ENCODE data around the gene FBF1. TPM values are rescaled to one million over a fixed set of nuclear protein-coding genes. Genes with fewer than 3 reads are reported as not detected.
A peak's percentile ranks its signal among the peaks of the same experiment; 100 is the strongest.

Gene FBF1
- total and polyA plus RNA-seq, 2 experiments from 2014 or later, result 11.8 to 13.8 TPM

DNA sequence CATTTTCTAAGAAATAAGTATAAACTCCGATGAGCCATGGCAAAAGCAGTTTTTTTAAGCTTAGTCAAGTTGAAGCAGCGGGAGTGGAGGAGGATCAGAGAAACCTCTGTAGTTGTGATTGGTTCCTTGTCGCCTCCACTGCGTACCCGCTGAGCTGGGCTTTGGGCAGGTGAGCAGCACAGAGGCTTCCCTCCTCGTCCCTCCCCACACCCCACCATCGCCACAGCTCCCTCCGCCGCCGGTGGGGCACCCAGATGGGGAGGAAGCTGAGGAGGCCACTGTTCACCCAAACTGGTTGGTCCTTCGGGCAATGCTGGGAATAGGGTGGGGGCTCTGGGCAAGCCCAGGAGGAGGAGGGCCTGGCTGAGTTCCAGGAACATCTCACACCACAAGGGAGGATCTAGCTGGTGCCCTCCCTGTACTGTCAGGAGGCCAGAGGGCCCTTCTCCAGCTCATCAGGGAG lies 31.0 kb downstream of the FBF1 start:
- no peak for DNase-seq (ENCODE audit: low read depth in 1 of 2, low spot score in 1 of 2)
- Histone ChIP-seq H3K9me3 (ENCODE audit: low read depth) (no peaks in the 10 kb centered on the region), H3K27ac (no peak overlapping the region), H3K4me3 (no peak overlapping the region), H3K27me3 (no peaks in the 10 kb centered on the region), H3K36me3 (no peaks in the 10 kb centered on the region), H3K4me1 (ENCODE audit: low read depth) (peaks cover 13% of the 10 kb centered on the region)
- TF ChIP-seq, protein P1, sequence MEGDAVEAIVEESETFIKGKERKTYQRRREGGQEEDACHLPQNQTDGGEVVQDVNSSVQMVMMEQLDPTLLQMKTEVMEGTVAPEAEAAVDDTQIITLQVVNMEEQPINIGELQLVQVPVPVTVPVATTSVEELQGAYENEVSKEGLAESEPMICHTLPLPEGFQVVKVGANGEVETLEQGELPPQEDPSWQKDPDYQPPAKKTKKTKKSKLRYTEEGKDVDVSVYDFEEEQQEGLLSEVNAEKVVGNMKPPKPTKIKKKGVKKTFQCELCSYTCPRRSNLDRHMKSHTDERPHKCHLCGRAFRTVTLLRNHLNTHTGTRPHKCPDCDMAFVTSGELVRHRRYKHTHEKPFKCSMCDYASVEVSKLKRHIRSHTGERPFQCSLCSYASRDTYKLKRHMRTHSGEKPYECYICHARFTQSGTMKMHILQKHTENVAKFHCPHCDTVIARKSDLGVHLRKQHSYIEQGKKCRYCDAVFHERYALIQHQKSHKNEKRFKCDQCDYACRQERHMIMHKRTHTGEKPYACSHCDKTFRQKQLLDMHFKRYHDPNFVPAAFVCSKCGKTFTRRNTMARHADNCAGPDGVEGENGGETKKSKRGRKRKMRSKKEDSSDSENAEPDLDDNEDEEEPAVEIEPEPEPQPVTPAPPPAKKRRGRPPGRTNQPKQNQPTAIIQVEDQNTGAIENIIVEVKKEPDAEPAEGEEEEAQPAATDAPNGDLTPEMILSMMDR (IDR thresholded peaks at IDR 0.05; ENCODE audit: low read depth, low read length), result no peak

DNA sequence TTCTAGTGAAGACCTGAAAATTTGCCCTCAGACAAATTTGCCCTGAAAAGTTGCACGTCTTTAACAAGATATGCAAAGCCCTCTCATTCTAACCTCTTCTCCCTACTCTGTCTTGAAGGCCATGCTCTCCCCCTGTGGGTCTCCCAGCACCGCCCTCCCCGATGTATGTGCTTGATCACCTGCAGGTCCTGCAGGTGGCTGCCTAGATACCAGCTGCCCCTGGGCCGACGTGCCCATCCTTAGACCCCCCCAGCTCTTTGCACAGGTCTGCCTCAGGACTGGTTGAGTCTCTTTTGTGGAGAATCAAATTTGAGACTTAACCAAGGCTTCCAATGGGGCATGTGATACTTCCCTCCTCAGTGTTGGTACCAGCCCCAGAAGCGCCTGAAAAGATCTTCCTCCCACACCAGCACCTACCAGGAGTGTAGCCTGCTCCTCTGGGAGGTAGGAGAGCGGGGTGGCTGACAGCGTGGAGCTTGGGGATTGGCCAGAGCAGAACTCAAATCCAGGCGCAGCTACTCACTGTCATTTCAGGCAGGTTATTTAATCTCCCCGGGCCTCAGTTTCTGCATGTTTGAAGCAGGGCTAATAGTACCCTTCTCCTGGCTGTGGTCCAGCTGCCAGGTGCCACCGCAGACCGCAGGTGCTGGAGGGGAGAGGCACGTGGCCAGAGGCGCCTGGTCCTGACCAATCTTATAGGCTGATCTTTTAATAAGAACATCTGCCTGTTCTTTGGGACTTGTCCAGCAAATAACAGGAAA lies 31.6 kb downstream of the FBF1 start:
- H3K4me1 ChIP-seq (ENCODE audit: low read depth), result peaks cover 13% of the 10 kb centered on the region
- no peaks in the 10 kb centered on the region for H3K36me3 ChIP-seq
- no peak overlapping the region for H3K27ac ChIP-seq
- DNase-seq (ENCODE audit: low read depth in 1 of 2, low spot score in 1 of 2), result no peak
- H3K4me3 ChIP-seq, result no peak overlapping the region
- TF ChIP-seq, protein P1 (IDR thresholded peaks at IDR 0.05; ENCODE audit: low read depth, low read length), result no peak
- no peaks in the 10 kb centered on the region for H3K9me3 ChIP-seq (ENCODE audit: low read depth)
- H3K27me3 ChIP-seq, result no peaks in the 10 kb centered on the region

DNA sequence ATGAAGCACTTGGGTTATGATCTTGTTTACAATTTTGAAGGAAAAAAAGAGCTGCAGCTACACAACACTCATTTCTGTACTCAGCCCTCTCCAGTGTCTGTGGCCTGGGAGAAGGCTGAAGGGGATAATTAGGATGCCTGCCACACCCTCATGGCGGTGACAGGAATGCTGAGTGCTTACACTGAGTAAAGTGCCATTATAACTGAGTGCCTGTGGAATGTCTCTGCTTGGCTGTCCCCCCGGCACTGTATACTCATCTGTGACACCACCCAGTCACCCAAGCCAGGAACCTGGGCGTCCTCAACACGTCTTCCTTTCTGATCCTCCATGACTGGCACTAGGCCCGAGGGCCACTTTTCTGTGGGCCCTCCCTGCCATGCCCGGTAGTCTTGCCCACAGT lies 32.6 kb downstream of the FBF1 start:
- peak in 1 of 2 donors; percentile 89 for DNase-seq (ENCODE audit: low read depth in 1 of 2, low spot score in 1 of 2)
- Histone ChIP-seq H3K27me3 (no peaks in the 10 kb centered on the region), H3K9me3 (ENCODE audit: low read depth) (no peaks in the 10 kb centered on the region), H3K4me1 (ENCODE audit: low read depth) (peaks cover 16% of the 10 kb centered on the region), H3K4me3 (no peak overlapping the region), H3K27ac (peak overlapping the region; percentile 59), H3K36me3 (no peaks in the 10 kb centered on the region)
- TF ChIP-seq, protein P1 (IDR thresholded peaks at IDR 0.05; ENCODE audit: low read depth, low read length), result no peak

DNA sequence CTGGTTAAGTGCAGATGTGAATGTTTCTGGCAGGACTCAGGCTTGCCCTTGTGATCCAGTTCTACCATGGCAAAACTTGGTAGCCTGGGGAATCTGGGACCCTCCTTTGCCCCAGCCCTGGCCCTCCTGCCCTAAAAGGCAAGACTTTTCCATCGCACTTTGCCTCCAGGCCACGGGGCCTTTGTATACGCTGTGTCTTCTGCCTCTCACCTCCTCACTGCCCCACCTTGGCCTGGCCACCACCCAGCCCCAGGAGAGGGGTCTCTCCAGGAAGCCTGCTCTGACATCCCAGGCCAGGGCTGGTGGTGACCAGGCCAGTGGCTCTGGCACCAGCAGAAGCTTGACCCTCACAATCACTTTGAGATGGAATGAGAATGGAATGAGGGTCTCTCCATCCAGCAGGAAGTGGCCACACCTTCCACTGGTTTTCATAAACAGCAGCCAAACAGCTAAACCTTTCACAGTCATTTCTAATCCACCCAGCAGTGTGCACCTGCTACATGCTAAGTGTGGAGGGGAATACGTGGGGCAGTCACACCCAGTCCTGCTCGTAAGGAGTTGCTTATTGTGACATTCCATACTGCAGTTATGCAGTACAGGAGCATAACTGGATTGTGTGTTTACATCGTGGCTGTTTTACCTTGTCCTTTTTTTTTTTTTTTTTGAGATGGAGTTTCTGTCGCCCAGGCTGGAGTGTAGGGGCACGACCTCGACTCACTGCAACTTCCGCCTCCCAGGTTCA lies 34.5 kb downstream of the FBF1 start:
- Histone ChIP-seq H3K36me3 (peaks cover 6% of the 10 kb centered on the region), H3K4me1 (ENCODE audit: low read depth) (peaks cover 16% of the 10 kb centered on the region), H3K4me3 (no peak overlapping the region), H3K27ac (peak overlapping the region; percentile 20), H3K9me3 (ENCODE audit: low read depth) (no peaks in the 10 kb centered on the region), H3K27me3 (no peaks in the 10 kb centered on the region)
- TF ChIP-seq, protein P1 (IDR thresholded peaks at IDR 0.05; ENCODE audit: low read depth, low read length), result no peak
- DNase-seq (ENCODE audit: low read depth in 1 of 2, low spot score in 1 of 2), result no peak

DNA sequence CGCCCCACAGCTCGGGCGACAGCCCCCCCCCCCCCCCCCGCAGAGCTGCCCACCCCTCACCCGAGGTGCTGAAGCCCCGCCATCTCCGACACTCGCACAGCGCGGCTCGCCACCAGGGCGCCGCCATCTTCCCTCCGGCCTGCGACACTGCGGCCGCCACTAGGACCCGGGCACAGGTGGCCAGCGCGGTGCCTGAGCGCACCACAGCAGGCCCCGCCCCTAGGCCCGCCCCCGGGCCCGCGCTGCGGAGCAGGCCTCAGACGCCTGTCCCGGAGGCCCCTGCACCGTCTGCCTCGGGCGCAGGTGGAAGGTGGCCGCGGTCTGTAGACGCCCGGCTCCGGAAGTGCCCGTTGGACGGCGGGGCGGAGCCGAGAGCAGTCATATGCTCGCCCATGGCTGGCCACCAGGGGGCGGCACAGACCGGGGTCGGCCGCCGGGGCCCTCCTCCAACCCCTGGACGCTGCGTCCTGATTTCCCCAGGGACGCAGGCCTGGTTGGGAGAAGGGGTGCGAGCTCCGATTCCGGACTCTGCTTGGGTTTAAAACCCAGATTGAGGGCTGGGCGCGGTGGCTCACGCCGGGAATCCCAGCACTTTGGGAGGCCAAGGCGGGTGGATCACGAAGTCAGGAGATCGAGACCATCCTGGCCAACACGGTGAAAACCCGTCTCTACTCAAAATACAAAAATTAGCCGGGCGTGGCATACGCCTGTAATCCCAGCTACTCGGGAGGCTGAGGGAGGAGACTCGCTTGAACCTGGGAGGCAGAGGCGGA lies 35.9 kb downstream of the FBF1 start, which contains the start of gene MRPL38:
Gene MRPL38 (minus strand): TSS at position 136 of the 773 bp plus-strand sequence. CDS start 9 bp downstream, at position 127.
- Histone ChIP-seq H3K36me3 (peaks cover 15% of the 10 kb centered on the region), H3K27me3 (no peaks in the 10 kb centered on the region), H3K4me3 (peak within 1 kb of the TSS; percentile 68), H3K9me3 (ENCODE audit: low read depth) (no peaks in the 10 kb centered on the region), H3K4me1 (ENCODE audit: low read depth) (peaks cover 6% of the 10 kb centered on the region), H3K27ac (peak within 1 kb of the TSS; percentile 88)
- DNase-seq (ENCODE audit: low read depth in 1 of 2, low spot score in 1 of 2), result peak; percentile 95 to 97
- TF ChIP-seq, protein P1 (IDR thresholded peaks at IDR 0.05; ENCODE audit: low read depth, low read length), result peak; percentile 83
